GM12891 (cell line): ENCODE results near the gene FOSL2.

Experiments
- POLR2A ChIP-seq: IDR thresholded peaks from 2 replicates; pipeline ENCODE4 v1.6.1; 2011; ENCODE audit warnings: low read depth, low read length, control low read depth
- POLR2AphosphoS5 ChIP-seq: IDR thresholded peaks from 2 replicates; pipeline ENCODE4 v1.6.1; 2011; ENCODE audit warnings: low read depth, low read length, control low read depth
- POU2F2 ChIP-seq: IDR thresholded peaks from 2 replicates; pipeline ENCODE4 v1.6.1; 2011; ENCODE audit warnings: low read depth, mild to moderate bottlenecking, control low read depth, low read length, moderate library complexity
- SPI1 ChIP-seq: IDR thresholded peaks from 2 replicates; pipeline ENCODE4 v1.6.1; 2011; ENCODE audit warnings: low read depth, low read length, control low read depth
- TAF1 ChIP-seq: IDR thresholded peaks from 2 replicates; pipeline ENCODE4 v1.6.1; 2011; ENCODE audit warnings: low read depth, low read length, control low read depth

DNA sequence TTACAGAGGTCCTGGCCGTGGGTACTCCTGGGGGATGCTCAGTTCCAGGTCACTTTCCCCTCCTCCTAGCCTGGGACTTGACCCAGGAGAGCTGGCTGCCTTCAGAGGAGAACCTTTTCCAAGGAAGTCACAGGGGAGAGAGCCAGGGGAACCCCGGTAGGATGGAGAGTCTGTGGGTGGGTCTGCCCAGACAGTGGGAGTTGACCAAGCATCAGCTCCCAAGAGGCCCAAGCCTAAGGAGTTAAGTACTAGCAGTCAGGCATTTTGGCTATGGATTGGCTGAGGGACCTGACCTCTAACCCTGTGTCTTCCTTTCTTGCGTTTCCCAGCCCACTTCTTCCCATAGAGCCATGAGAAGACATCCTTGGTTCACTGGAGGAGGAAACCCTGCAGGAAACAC lies 54.4 kb downstream of the FOSL2 start:
- TF ChIP-seq POLR2A (no peak), POLR2AphosphoS5 (no peak), TAF1 (no peak), POU2F2 (no peak), SPI1 (no peak)
